ENCODE measurements around the gene F2RL3.

DNA sequence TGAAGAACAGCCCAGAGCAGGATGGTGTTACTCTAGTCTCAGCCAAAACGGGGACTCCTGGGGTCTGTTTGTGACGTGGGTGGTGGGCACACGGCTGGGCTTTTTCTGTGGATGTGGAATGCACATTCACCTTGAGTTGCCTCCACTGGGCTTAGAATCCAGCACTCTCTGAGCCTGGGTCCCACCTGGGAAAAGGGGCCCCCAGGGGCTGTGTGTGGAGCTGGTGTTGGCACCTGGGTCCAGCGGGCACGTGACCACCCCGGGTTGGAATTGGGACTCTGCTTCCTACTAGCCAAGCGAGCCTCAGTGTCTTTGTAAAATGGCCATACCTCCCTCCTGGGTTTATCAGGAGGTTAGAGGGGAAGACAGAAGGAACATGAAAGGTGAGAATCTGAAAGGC, 29.2 kb upstream of the F2RL3 start:
- TF ChIP-seq, protein P1, sequence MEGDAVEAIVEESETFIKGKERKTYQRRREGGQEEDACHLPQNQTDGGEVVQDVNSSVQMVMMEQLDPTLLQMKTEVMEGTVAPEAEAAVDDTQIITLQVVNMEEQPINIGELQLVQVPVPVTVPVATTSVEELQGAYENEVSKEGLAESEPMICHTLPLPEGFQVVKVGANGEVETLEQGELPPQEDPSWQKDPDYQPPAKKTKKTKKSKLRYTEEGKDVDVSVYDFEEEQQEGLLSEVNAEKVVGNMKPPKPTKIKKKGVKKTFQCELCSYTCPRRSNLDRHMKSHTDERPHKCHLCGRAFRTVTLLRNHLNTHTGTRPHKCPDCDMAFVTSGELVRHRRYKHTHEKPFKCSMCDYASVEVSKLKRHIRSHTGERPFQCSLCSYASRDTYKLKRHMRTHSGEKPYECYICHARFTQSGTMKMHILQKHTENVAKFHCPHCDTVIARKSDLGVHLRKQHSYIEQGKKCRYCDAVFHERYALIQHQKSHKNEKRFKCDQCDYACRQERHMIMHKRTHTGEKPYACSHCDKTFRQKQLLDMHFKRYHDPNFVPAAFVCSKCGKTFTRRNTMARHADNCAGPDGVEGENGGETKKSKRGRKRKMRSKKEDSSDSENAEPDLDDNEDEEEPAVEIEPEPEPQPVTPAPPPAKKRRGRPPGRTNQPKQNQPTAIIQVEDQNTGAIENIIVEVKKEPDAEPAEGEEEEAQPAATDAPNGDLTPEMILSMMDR (IDR thresholded peaks at IDR 0.05): no peak
- TF ChIP-seq POLR2A (IDR thresholded peaks at IDR 0.05): no peak
